Measurements from ENCODE around the gene DUSP1.

DNA sequence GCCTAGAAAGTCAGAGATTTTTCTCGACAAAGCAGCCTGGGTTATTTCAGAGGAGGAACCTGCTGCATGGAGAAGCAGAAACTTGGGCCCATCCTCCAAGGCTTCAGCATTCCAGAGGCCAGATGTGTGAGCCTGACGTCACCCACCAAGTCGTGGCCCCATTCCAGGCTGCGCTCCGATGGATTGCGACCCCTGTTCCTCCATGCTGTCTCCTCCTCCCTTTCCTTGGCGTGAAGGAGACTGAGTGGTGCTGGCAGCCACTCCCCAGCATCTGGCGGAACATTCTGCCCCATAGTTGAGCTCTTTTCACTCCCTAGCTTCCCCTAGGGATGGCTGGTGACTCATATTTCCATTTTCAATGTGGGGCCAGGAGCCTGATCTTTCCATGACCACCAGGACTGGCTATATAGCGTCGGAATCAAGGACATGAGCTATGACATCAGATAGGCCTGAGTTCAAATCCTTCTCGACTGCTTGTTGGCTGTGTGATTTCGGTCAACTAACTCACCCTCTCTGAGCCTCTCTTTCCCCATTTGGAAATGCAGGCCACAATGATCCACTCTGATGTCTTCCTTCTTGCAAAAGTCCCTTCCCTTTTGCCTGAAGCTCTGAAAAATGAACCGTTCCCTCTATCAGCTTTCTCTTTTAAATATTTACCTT, 24.5 kb upstream of the DUSP1 start:
- TF ChIP-seq, protein P1, sequence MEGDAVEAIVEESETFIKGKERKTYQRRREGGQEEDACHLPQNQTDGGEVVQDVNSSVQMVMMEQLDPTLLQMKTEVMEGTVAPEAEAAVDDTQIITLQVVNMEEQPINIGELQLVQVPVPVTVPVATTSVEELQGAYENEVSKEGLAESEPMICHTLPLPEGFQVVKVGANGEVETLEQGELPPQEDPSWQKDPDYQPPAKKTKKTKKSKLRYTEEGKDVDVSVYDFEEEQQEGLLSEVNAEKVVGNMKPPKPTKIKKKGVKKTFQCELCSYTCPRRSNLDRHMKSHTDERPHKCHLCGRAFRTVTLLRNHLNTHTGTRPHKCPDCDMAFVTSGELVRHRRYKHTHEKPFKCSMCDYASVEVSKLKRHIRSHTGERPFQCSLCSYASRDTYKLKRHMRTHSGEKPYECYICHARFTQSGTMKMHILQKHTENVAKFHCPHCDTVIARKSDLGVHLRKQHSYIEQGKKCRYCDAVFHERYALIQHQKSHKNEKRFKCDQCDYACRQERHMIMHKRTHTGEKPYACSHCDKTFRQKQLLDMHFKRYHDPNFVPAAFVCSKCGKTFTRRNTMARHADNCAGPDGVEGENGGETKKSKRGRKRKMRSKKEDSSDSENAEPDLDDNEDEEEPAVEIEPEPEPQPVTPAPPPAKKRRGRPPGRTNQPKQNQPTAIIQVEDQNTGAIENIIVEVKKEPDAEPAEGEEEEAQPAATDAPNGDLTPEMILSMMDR (IDR thresholded peaks at IDR 0.05) = no peak
- no peak for TF ChIP-seq EZH2phosphoT487 (IDR thresholded peaks at IDR 0.05)

All from neural progenitor cell (in vitro differentiated cells).